Endothelial cell (in vitro differentiated cells): ENCODE measurements around the gene SETX. TPM values are rescaled to one million over a fixed set of nuclear protein-coding genes. Genes with fewer than 3 reads are reported as not detected.

Experiments used
- DNase-seq: peaks from one replicate; pipeline ENCODE4 v3.0.0; 2021; ENCODE audit warnings: low spot score
- H3K27ac Mint-ChIP-seq: one replicate; pipeline ENCODE4 v1.8.0; 2021; ENCODE audit warnings: mixed read lengths, inconsistent platforms; ENCODE audit not compliant: unreplicated experiment
- H3K27me3 Mint-ChIP-seq: one replicate; pipeline ENCODE4 v1.8.0; 2021; ENCODE audit warnings: mild to moderate bottlenecking, moderate library complexity, mixed read lengths, inconsistent platforms; ENCODE audit not compliant: unreplicated experiment
- H3K36me3 Mint-ChIP-seq: one replicate; pipeline ENCODE4 v1.8.0; 2021; ENCODE audit warnings: mild to moderate bottlenecking, low read depth, mixed read lengths, inconsistent platforms; ENCODE audit not compliant: unreplicated experiment
- H3K4me1 Mint-ChIP-seq: one replicate; pipeline ENCODE4 v1.8.0; 2021; ENCODE audit warnings: mild to moderate bottlenecking, mixed read lengths, inconsistent platforms; ENCODE audit not compliant: unreplicated experiment
- H3K4me3 Mint-ChIP-seq: one replicate; pipeline ENCODE4 v1.8.0; 2021; ENCODE audit warnings: mild to moderate bottlenecking, mixed read lengths, inconsistent platforms; ENCODE audit not compliant: unreplicated experiment
- H3K9me3 Mint-ChIP-seq: one replicate; pipeline ENCODE4 v1.8.0; 2021; ENCODE audit warnings: mixed read lengths, inconsistent platforms; ENCODE audit not compliant: unreplicated experiment
- CTCF ChIP-seq: fragments of 200-600 bp; sonication (generic); IDR thresholded peaks from one replicate; pipeline ENCODE4 v1.5.0; 2021; ENCODE audit warnings: antibody characterized with exemption; ENCODE audit not compliant: unreplicated experiment
- total RNA-seq: library from RNA; stranded (reverse); fragmentation: NEBNext Ultra II Directional; extraction: Animal tissue kit (Norgen Biotek cat#: 25700); gene quantifications from one replicate; pipeline ENCODE4 v1.2.1, GENCODE V29; 2021; ENCODE audit not compliant: unreplicated experiment

The SETX gene
- total RNA-seq, 1 donor from 2014 or later, result 169 TPM

GRCh38 chr9:132238026-132238972 is 116.5 kb downstream of the SETX start:
- H3K27me3 Mint-ChIP-seq, result peaks cover 17% of the 10 kb centered on the region
- peaks cover 5% of the 10 kb centered on the region for H3K4me1 Mint-ChIP-seq

GRCh38 chr9:132237481-132237880 is 117.3 kb downstream of the SETX start:
- Mint-ChIP-seq H3K27ac (no peak overlapping the region), H3K4me1 (peaks cover 3% of the 10 kb centered on the region), H3K4me3 (no peak overlapping the region), H3K9me3 (no peaks in the 10 kb centered on the region), H3K36me3 (no peaks in the 10 kb centered on the region), H3K27me3 (peaks cover 11% of the 10 kb centered on the region)
- TF ChIP-seq CTCF, result no peak
- no peak for DNase-seq

More at GRCh38 chr9:132238026-132238972, 116.5 kb downstream of the SETX start:
- no peak for TF ChIP-seq CTCF
- H3K9me3 Mint-ChIP-seq, result no peaks in the 10 kb centered on the region
- no peak overlapping the region for H3K4me3 Mint-ChIP-seq
- no peaks in the 10 kb centered on the region for H3K36me3 Mint-ChIP-seq
- H3K27ac Mint-ChIP-seq, result no peak overlapping the region
- no peak for DNase-seq

GRCh38 chr9:132236662-132237311 is 118.0 kb downstream of the SETX start:
- no peak overlapping the region for H3K27ac Mint-ChIP-seq
- no peaks in the 10 kb centered on the region for H3K4me1 Mint-ChIP-seq
- no peak overlapping the region for H3K4me3 Mint-ChIP-seq
- H3K9me3 Mint-ChIP-seq, result no peaks in the 10 kb centered on the region
- DNase-seq, result no peak
- no peak for TF ChIP-seq CTCF
- peaks cover 7% of the 10 kb centered on the region for H3K27me3 Mint-ChIP-seq
- no peaks in the 10 kb centered on the region for H3K36me3 Mint-ChIP-seq

GRCh38 chr9:132235894-132236661 is 118.7 kb downstream of the SETX start:
- DNase-seq, result peak; percentile 89
- H3K27ac Mint-ChIP-seq, result no peak overlapping the region
- no peak overlapping the region for H3K4me3 Mint-ChIP-seq
- H3K27me3 Mint-ChIP-seq, result peaks cover 7% of the 10 kb centered on the region
- peak; percentile 82 for TF ChIP-seq CTCF
- H3K9me3 Mint-ChIP-seq, result no peaks in the 10 kb centered on the region
- H3K4me1 Mint-ChIP-seq, result no peaks in the 10 kb centered on the region
- H3K36me3 Mint-ChIP-seq, result no peaks in the 10 kb centered on the region
